Measurements from ENCODE around the gene MSRB1.

Gene MSRB1

GRCh38 chr16:1979271-1980029, 36.5 kb upstream of the MSRB1 start:
- no peak for DNase-seq (ENCODE audit: low read depth in 2 of 2, low spot score in 1 of 2)

DNA sequence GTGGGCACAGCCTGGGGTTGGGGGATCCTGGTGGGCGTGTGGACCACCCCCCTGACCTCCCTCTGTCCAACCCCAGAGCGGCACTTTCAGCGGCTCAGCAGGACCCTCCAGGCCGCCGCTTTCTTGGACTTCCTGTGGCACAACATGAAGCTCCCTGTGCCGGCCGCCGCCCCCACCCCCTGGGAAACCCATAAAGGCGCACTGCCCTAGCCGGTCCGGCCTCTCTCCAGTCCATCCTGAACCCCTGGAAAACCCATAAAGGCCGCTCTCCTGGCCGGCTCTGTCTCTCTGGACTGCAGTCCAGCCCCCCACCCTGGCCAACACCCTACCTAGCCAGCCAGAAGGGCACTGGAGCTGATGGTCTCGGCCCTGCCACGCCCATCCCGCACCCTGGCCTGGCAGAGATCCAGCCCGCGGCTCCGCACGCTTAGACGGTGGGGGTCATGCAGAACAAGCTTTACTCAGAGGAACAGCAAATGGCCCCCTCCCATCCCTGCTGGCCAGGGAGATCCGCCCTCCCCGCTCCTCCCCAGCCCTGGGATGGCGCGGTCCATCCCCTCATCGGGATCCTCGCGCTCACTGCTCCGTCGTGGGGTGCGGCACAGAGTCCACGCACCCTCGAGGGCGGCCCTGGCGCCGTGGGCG, 35.6 kb upstream of the MSRB1 start:
- no peak for DNase-seq (ENCODE audit: low read depth in 2 of 2, low spot score in 1 of 2)

DNA sequence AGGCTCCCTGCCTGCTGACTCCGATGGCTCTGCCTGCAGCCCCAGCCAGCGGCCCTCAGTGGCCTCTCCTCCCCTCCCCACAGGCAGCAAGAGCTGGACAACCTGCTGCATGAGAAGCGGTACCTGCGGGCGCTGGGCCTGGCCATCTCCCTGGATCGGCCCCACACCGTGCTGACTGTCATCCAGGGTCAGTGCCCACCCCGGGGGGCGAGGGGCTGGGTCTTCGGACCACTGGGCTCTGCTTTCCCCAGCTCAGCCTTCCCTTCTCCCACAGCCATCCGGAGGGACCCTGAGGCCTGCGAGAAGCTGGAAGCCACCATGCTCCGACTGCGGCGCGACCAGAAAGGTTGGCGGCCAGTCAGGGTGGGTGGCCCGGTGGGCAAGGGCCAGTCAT, 34.9 kb upstream of the MSRB1 start:
- no peak for DNase-seq (ENCODE audit: low read depth in 2 of 2, low spot score in 1 of 2)

- DNase-seq (ENCODE audit: low read depth in 2 of 2, low spot score in 1 of 2): no peak
Measured at GRCh38 chr16:1976951-1977874, 34.2 kb upstream of the MSRB1 start.

DNA sequence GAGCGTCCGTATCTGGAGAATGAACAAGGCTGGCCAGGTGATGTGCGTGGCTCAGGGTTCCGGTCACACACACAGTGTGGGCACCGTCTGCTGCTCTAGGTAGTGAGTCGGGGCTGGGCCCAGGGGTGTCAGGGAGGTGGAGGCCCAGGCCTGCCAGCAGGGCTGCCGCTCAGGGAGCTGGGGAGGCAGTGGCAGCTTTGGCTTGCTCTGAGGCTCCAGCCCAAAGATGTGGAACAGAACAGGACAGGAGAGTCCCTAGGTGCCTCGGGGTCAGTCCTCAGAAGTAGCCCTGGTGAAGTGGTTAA, 33.2 kb upstream of the MSRB1 start:
- DNase-seq (ENCODE audit: low read depth in 2 of 2, low spot score in 1 of 2): no peak

GRCh38 chr16:1975432-1976215, 32.6 kb upstream of the MSRB1 start:
- DNase-seq (ENCODE audit: low read depth in 2 of 2, low spot score in 1 of 2): no peak

DNA sequence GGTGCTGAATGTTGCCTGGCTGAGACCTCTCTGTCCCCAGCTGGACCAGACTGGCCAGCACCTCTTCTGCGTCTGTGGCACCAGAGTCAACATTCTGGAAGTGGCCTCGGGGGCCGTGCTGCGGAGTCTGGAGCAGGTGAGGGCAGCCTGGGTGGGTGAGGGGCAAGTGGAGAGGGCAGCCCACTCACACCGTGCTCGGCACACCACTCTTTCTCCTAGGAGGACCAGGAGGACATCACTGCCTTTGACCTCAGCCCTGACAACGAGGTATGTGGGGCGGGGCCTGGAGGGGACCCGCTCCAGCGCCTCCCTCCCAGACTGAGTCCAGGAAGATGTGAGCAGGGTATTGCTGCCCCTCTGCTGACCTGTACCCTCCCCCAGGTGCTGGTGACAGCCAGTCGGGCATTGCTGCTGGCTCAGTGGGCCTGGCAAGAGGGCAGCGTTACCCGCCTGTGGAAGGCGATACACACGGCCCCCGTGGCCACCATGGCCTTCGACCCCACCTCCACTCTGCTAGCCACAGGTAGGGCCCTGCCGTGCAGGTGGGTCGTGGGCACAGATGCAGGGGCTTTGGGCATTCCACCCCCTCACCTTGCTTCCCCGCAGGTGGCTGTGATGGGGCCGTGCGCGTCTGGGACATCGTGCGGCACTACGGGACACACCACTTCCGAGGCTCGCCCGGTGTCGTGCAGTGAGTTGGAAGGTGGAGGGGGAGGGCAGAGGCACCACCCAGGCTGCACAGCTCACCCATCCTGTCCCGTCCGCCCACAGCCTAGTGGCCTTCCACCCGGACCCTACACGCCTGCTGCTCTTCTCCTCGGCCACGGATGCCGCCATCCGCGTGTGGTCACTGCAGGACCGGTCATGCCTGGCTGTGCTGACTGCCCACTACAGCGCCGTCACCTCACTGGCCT, 31.4 kb upstream of the MSRB1 start:
- no peak for DNase-seq (ENCODE audit: low read depth in 2 of 2, low spot score in 1 of 2)

DNA sequence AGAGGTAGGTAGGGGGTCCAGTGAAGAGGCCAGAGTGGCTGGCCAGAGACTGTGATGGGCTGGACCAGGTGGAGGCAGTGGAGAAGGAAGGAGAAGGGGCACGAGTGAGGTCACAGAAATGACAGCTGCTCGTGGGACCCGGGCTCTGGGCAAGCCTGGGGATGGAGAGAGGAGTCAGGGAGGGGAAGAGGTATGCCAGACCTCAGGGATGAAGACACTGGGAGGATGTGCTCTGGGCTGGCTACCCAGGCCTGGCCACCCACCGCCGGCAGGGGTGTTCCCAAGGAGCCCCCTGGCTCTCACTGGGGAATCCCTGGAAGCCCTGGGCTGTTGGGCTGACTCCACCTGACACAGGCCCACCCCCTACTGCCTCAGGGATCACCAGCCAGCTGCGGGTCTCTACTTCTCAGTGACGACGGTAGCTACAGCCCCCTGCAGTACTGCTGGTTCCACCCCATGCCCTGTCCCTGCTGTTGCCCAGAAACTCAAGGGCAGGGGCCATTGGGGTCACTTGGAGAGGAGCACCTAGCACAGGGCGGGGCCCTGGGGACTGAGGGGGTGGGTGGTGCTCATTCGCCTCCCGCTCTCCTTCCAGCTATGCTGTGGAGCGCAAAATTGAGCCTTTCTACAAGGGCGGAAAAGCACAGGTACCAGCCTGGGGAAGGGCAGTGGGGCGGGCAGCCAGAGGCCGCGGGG, 30.6 kb upstream of the MSRB1 start:
- DNase-seq (ENCODE audit: low read depth in 2 of 2, low spot score in 1 of 2): no peak

- DNase-seq (ENCODE audit: low read depth in 2 of 2, low spot score in 1 of 2): no peak
Measured at GRCh38 chr16:1972490-1972877, 29.5 kb upstream of the MSRB1 start.

DNA sequence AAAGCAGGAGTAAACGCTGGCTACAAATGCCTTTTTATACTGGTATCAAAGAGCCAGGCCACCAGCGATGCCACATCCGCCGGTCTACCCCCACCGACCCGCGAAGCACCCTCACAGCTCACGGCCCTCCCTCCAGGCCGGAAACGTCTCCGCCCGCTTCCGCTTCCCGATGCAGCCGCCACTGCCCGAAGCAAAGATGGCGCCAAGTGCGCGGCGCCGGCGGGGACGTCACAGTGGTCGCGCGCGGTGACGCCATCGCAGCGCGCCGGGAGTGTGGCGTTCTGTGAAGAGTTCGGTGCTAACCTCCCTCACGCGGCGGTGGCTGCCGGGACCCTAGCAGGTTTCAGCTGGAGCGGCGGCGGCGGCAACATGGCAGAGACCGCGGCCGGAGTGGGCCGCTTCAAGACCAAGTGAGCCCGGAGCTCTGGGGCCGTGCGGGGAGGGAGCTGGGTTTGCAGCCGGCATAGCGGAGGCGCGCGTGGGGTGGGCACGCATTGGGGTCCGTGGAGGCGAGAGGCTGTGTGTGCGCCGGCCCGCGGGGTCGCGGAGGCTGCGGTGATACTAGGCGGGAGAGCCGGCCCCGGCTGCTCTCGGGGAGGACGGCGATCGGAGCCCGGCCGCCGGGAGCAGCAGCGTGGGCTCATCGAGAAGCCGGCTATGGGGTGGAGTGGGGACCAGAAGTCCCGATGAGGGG, 28.9 kb upstream of the MSRB1 start, which contains the start of gene TBL3:
TBL3 (plus strand) TSS at position 258 of the 694 bp plus-strand sequence; CDS start at position 370, 112 bp downstream.
- peak; percentile 89 to 94 for DNase-seq (ENCODE audit: low read depth in 2 of 2, low spot score in 1 of 2)

GRCh38 chr16:1968146-1968953, 25.4 kb upstream of the MSRB1 start:
- no peak for DNase-seq (ENCODE audit: low read depth in 2 of 2, low spot score in 1 of 2)

DNA sequence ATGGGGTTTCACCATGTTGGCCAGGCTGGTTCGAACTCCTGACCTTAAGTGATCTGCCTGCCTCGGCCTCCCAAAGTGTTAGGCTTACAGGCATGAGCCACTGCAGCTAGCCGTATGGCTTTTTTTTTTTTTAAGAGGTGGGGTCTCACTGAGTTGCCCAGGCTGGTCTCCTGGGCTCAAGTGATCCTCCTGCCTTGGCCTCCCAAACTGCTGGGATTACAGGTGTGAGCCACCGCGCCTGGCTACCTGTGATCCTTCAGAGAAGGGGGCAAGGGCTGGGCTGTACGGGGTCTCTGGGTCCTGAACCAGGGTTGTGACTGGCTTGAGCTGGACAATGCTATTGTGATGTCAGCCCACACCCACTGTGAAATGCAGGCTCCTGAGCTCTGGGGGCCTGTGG, 23.5 kb upstream of the MSRB1 start, which contains the start of gene RNF151:
RNF151 (plus strand) TSS at position 397 of the 400 bp plus-strand sequence. CDS start 26 bp downstream, outside the sequence.
- DNase-seq (ENCODE audit: low read depth in 2 of 2, low spot score in 1 of 2): no peak

- no peak for DNase-seq (ENCODE audit: low read depth in 2 of 2, low spot score in 1 of 2)
Measured at GRCh38 chr16:1965396-1966001, 22.5 kb upstream of the MSRB1 start.

DNA sequence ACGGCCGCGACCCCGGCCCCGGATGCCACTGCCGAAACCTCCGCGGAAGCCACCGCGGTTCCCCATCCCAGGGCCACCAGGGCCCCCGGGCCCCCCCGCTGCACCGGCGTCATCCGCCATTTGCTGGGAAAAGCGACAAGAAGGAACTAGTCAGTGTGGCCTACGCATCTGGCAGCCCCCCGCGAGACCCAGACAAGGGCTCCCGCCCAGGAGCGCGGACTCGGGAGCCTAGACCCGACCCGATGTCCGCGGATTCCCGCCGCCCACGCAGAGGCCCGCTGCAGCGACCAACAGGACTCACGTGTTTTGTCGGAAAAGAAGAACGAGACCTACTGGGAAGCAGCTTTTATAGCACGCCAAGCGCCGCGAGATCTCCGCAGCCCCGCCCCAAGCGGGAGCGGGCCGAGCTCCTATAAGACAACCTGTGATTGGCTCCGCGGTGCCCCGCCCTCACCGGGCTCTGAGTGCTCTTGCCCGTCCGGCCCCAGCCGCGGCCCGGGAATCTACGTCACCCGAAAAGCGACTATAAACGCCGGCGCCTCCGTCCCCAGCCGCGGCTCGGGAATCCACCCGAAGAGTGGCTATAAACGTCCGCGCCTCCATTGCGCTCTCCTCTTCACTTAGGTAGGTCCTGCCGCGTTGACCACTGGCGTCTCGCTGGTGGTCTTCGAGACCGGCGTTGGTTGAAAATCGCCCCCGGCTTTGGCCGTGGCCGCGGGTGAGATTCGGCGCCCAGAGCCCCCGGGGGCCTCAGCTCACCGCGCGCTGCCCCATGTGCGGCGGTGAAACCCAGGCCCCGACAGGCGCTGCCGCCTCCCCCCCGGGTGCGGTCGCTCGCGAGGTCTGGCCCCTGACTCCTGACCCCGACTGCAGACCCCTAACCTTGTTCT, 21.8 kb upstream of the MSRB1 start, which contains the start of gene RPS2:
RPS2 (minus strand) TSS at position 321 of the 890 bp plus-strand sequence; CDS start at position 120, 201 bp downstream.
- DNase-seq (ENCODE audit: low read depth in 2 of 2, low spot score in 1 of 2): peak; percentile 87 to 97

DNA sequence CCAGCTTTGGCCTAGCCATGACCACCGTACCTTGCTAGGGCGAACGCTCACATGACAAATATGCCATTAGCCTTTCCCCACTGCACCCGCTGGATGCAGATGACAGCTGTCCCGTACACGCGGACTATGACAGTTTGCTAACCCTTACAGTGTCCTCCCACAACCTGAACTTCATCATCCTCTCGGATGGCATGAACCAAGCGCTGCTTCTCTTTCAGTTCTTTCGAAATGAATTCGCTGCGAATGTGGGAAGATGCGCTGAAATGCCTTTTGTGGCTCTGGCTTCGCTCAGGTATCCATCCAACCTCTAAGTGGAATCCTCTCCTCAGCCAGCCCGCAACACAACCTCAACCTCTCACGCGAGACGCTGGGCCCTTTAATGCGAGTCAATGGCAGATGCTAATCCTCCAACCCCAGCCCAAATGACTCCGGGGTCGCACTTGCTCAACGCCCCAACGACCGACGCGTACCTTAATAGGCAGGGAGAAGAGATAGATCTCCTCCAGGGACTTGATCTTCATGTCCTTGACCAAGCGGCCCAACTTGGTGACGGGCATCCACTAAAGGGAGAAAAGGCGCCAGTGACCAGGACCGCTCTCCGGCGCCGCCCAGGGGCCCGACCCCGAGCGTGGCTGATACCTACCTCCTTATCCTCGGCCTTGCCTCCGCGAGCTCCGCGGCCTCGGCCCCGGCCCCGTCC, 21.0 kb upstream of the MSRB1 start:
- DNase-seq (ENCODE audit: low read depth in 2 of 2, low spot score in 1 of 2): no peak
